GM10266 (cell line): ENCODE measurements around the gene NHS.

Experiments
- DNase-seq: peaks from one replicate; pipeline ENCODE4 v3.0.0; 2012; ENCODE audit errors: extremely low spot score
- TF ChIP-seq, protein P1 (sequence below): IDR thresholded peaks from 2 replicates; pipeline ENCODE4 v1.5.1; 2012; ENCODE audit warnings: mild to moderate bottlenecking, low read depth; ENCODE audit not compliant: control insufficient read depth, insufficient read depth; ENCODE audit errors: missing control alignments

NHS gene

DNA sequence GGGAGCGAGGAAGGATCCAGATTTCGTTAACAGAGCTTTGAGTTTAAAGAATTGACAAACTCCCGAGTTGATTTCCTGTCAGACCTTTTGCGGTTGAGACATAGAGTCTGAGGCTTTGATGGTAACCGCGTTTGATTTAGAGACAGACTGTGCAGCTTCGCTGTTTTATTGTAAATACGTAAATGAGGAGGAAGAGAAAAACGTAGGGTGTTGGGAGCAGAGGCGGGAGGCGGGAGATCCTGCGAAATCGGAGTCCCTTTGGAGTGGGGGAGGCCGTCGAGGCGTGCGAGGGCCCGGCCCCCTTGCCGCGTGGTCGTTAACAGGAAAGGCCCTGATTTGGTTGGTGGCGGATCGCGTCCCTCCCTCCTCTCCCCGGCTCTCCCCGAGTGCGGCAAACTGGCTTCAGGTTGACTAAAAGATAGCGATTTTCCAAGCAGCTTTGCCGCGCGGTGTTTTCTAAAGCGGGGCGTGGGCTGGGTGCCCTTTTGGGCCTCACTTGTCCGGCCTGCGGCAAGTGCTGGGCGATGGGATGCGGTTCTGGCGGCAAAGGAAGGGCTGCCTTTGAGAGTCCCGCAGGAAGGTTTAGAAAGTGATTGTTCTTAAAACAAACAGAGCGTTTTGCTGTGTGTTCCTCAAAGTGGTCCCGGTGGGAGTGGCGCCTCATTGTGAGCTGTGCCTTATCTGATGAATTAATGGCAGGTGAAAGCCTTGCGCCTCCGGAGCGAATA is 363.1 kb downstream of the NHS start:
- TF ChIP-seq, protein P1, sequence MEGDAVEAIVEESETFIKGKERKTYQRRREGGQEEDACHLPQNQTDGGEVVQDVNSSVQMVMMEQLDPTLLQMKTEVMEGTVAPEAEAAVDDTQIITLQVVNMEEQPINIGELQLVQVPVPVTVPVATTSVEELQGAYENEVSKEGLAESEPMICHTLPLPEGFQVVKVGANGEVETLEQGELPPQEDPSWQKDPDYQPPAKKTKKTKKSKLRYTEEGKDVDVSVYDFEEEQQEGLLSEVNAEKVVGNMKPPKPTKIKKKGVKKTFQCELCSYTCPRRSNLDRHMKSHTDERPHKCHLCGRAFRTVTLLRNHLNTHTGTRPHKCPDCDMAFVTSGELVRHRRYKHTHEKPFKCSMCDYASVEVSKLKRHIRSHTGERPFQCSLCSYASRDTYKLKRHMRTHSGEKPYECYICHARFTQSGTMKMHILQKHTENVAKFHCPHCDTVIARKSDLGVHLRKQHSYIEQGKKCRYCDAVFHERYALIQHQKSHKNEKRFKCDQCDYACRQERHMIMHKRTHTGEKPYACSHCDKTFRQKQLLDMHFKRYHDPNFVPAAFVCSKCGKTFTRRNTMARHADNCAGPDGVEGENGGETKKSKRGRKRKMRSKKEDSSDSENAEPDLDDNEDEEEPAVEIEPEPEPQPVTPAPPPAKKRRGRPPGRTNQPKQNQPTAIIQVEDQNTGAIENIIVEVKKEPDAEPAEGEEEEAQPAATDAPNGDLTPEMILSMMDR = no peak
- no peak for DNase-seq

DNA sequence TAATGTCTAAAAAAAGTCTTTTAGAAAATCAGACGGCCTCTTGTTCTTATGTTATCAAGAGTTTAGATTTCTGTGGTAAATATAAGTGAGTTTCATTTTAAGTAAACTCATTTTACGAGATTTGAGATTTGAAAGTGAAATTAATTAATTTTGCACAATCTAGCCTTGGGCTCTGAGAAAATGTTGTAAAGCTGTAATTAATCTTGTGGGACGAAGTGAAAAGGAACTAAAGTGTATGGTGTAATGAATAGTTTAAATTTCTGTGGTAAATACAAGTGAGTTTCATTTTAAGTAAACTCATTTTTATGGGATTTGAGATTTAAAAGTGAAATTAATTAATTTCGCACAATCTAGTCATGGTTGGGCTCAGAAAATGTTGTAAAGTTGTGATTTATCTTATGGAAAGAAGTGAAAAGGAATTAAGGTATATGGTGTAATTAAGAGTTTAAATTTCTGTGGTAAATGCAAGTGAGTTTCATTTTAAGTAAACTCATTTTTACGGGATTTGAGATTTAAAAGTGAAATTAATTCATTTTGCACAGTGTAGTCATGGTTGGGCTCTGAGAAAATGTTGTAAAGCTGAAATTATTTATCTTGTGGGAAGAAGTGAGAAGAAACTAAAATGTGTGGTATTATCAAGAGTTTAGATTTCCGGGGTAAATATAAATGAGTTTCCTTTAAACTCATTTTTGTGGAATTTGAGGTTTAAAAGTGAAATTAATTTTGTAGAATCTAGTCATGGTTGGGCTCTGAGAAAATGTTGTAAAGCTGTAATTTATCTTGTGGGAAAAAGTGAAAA is 363.9 kb downstream of the NHS start:
- DNase-seq = no peak
- TF ChIP-seq, protein P1 = no peak

DNA sequence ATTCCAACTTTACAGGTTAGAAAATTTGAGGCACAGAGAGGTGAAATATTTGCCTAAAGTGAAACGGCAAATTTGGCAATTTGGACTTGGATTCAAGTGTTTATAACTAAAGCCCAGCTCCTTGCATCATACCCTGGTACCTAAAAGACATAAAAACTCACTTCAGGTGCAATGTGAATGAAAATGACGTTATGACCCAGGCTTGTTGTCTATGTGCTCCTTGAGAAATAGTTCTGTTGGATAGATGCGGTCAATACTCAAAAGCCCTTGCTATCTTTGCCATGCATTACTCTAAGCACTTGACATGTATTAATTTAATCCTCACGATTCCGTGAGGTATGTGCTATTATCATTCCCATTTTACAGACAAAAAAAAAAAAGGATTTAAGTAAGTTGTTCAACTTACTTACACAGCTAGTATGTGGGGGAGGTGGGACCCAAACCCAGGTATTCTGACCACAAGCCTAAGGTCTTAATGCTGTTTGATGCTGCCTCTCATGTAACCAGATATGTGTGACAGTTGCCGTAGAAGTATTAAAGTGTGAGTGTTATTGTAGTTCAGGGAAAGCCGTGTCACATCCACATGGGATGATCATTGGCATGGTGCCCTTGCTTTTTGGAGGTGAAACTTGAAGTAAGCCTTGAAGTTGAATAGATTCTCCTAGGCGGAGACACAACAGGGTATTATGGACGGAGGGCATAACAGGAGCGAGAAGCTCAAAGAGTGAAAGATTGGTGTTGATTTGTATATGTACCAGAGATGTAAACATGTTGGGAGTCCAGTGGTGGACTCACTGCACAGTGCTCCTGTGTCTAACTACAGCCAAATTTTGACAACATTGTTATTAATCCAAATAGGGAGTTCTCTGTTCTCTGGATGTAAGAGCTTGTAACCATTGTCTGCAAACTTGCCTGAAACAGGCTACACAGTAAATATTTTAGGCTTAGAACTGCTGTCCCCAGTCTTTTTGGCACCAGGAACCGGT is 365.4 kb downstream of the NHS start:
- TF ChIP-seq, protein P1 = no peak
- DNase-seq = no peak

DNA sequence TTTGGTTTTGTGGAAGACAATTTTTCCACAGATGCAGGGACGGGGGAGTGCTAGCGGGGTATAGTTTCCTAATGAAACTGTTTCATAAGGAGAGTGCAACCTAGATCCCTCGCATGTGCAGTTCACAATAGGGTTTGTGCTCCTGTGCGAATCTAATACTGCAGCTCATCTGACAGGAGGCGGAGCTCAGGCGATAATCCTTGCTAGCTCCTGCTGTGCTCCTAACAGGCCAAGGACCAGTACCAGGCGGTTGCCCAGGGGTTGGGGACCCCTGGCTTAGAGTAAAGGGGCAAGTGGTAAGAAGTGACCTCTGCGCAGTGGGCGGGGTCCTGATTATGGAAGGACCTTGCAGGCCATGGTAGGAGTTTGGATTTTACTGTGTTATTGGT is 366.1 kb downstream of the NHS start:
- TF ChIP-seq, protein P1 = no peak
- DNase-seq = no peak

DNA sequence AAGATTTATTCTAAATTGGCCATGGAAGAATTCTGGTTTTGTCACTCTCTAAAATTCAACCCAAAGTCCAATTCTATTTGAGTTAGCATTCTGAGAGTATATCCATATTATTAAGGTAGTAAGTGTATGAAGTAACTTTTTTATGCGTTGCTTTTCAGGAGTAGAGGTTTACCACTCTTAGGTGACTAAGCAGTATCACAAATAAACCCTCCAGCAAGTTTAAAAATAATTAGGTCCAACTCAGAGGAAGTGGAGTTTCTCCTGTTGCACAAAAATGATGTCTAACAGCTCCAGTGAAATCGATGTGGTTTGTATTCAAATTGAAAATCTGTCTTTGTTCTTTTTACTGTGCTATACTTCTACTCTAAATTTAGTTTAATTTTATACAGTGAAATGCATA is 368.9 kb downstream of the NHS start:
- DNase-seq = no peak
- TF ChIP-seq, protein P1 = no peak

DNA sequence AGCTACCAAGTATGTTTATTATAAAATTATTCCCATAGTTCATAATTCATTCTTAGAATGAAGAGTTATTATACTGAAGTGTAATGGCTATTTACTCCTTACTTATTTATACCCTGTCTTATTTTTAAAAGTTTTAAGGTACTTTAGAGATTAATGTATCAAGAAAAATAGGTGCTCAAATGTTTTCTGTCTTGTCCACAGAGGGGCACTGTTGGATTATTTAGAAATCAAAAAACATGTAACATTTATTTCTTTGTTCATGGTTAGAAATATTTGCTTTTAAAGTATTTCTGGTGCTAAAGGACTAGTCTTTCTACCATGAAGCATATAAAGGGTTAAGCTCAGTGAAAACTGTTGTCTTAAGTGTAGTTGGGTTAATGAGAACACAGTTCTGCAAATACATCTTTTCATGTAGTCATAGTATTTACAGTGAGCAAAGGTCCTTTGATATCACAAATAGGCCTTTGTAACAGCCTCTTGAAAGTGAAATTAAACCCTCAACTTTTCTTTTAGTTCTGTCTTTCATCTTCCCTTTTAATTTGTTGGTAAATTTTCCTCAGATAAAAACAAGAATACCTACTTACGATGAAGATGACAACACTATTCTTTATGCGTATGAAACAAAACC is 370.0 kb downstream of the NHS start:
- DNase-seq = no peak
- TF ChIP-seq, protein P1 = peak; percentile 11
